Measurements from ENCODE around the gene RNF114. TPM values are rescaled to one million over a fixed set of nuclear protein-coding genes. Genes with fewer than 3 reads are reported as not detected.

RNF114 gene
- total RNA-seq, 1 donor: 78.5 TPM

- H3K27ac ChIP-seq (ENCODE audit: low read depth, low read length): no peak overlapping the region
- no peak for TF ChIP-seq CTCF (IDR thresholded peaks at IDR 0.05; ENCODE audit: extremely low read depth, low read depth, low read length)
- no peak overlapping the region for H2AFZ ChIP-seq (ENCODE audit: low read length)
- H3K27me3 ChIP-seq (ENCODE audit: insufficient read depth, low read length): no peaks in the 10 kb centered on the region
- no peak overlapping the region for H3K4me2 ChIP-seq (ENCODE audit: insufficient read depth, low read length)
- peaks cover 21% of the 10 kb centered on the region for H3K4me1 ChIP-seq (ENCODE audit: insufficient read depth, low read length)
- H3K36me3 ChIP-seq (ENCODE audit: insufficient read depth, low read length): peaks cover 72% of the 10 kb centered on the region
- no peak for DNase-seq (ENCODE audit: insufficient read length, low spot score, missing footprints)
- peaks cover 63% of the 10 kb centered on the region for H3K79me2 ChIP-seq (ENCODE audit: insufficient read depth, low read length)
- H4K20me1 ChIP-seq (ENCODE audit: insufficient read depth, low read length): peaks cover 20% of the 10 kb centered on the region
- H3K9me3 ChIP-seq (ENCODE audit: low read depth, low read length): no peaks in the 10 kb centered on the region
- no peak overlapping the region for H3K4me3 ChIP-seq (ENCODE audit: insufficient read depth, low read length)
These were observed 9.1 kb downstream of the RNF114 start for GRCh38 chr20:49945306-49945700.

- Histone ChIP-seq H3K9me3 (ENCODE audit: low read depth, low read length) (no peaks in the 10 kb centered on the region), H3K4me1 (ENCODE audit: insufficient read depth, low read length) (peaks cover 27% of the 10 kb centered on the region), H3K4me2 (ENCODE audit: insufficient read depth, low read length) (no peak overlapping the region), H3K27ac (ENCODE audit: low read depth, low read length) (no peak overlapping the region), H4K20me1 (ENCODE audit: insufficient read depth, low read length) (peaks cover 18% of the 10 kb centered on the region), H3K36me3 (ENCODE audit: insufficient read depth, low read length) (peaks cover 76% of the 10 kb centered on the region), H3K79me2 (ENCODE audit: insufficient read depth, low read length) (peaks cover 57% of the 10 kb centered on the region), H3K27me3 (ENCODE audit: insufficient read depth, low read length) (no peaks in the 10 kb centered on the region), H2AFZ (ENCODE audit: low read length) (no peak overlapping the region), H3K4me3 (ENCODE audit: insufficient read depth, low read length) (no peak overlapping the region)
- no peak for DNase-seq (ENCODE audit: insufficient read length, low spot score, missing footprints)
- no peak for TF ChIP-seq CTCF (IDR thresholded peaks at IDR 0.05; ENCODE audit: extremely low read depth, low read depth, low read length)
These were observed 9.7 kb downstream of the RNF114 start for GRCh38 chr20:49945701-49946477.

- Histone ChIP-seq H4K20me1 (ENCODE audit: insufficient read depth, low read length) (peaks cover 17% of the 10 kb centered on the region), H3K4me3 (ENCODE audit: insufficient read depth, low read length) (no peak overlapping the region), H3K27me3 (ENCODE audit: insufficient read depth, low read length) (no peaks in the 10 kb centered on the region), H3K9me3 (ENCODE audit: low read depth, low read length) (no peaks in the 10 kb centered on the region), H3K79me2 (ENCODE audit: insufficient read depth, low read length) (peaks cover 35% of the 10 kb centered on the region), H3K4me1 (ENCODE audit: insufficient read depth, low read length) (peaks cover 42% of the 10 kb centered on the region), H2AFZ (ENCODE audit: low read length) (no peak overlapping the region), H3K36me3 (ENCODE audit: insufficient read depth, low read length) (peaks cover 69% of the 10 kb centered on the region), H3K4me2 (ENCODE audit: insufficient read depth, low read length) (no peak overlapping the region), H3K27ac (ENCODE audit: low read depth, low read length) (peak overlapping the region; percentile 78)
- no peak for DNase-seq (ENCODE audit: insufficient read length, low spot score, missing footprints)
- TF ChIP-seq CTCF (IDR thresholded peaks at IDR 0.05; ENCODE audit: extremely low read depth, low read depth, low read length): no peak
These were observed 12.0 kb downstream of the RNF114 start for GRCh38 chr20:49948178-49948577.

- DNase-seq (ENCODE audit: insufficient read length, low spot score, missing footprints): peak; percentile 95
- peaks cover 72% of the 10 kb centered on the region for H3K36me3 ChIP-seq (ENCODE audit: insufficient read depth, low read length)
- H3K4me2 ChIP-seq (ENCODE audit: insufficient read depth, low read length): peak overlapping the region; percentile 46
- peak overlapping the region; percentile 78 for H3K27ac ChIP-seq (ENCODE audit: low read depth, low read length)
- TF ChIP-seq CTCF (IDR thresholded peaks at IDR 0.05; ENCODE audit: extremely low read depth, low read depth, low read length): no peak
- peaks cover 42% of the 10 kb centered on the region for H3K4me1 ChIP-seq (ENCODE audit: insufficient read depth, low read length)
- no peak overlapping the region for H3K4me3 ChIP-seq (ENCODE audit: insufficient read depth, low read length)
- no peaks in the 10 kb centered on the region for H3K9me3 ChIP-seq (ENCODE audit: low read depth, low read length)
- no peaks in the 10 kb centered on the region for H3K27me3 ChIP-seq (ENCODE audit: insufficient read depth, low read length)
- H2AFZ ChIP-seq (ENCODE audit: low read length): no peak overlapping the region
- peaks cover 31% of the 10 kb centered on the region for H3K79me2 ChIP-seq (ENCODE audit: insufficient read depth, low read length)
- peaks cover 20% of the 10 kb centered on the region for H4K20me1 ChIP-seq (ENCODE audit: insufficient read depth, low read length)
These were observed 12.8 kb downstream of the RNF114 start for GRCh38 chr20:49948809-49949507.

Measured in osteoblast (primary cell).